Ishikawa (cell line): ENCODE data around the gene LRRC8D.

Source experiments
- FOXM1 ChIP-seq: IDR thresholded peaks from 2 replicates; pipeline ENCODE4 v1.6.1; 2012; ENCODE audit warnings: low read depth, borderline replicate concordance
- NFIC ChIP-seq: IDR thresholded peaks from 2 replicates; pipeline ENCODE4 v1.6.1; 2012
- TF ChIP-seq, protein P1 (sequence below): IDR thresholded peaks from 2 replicates; pipeline ENCODE4 v1.6.1; 2012

DNA sequence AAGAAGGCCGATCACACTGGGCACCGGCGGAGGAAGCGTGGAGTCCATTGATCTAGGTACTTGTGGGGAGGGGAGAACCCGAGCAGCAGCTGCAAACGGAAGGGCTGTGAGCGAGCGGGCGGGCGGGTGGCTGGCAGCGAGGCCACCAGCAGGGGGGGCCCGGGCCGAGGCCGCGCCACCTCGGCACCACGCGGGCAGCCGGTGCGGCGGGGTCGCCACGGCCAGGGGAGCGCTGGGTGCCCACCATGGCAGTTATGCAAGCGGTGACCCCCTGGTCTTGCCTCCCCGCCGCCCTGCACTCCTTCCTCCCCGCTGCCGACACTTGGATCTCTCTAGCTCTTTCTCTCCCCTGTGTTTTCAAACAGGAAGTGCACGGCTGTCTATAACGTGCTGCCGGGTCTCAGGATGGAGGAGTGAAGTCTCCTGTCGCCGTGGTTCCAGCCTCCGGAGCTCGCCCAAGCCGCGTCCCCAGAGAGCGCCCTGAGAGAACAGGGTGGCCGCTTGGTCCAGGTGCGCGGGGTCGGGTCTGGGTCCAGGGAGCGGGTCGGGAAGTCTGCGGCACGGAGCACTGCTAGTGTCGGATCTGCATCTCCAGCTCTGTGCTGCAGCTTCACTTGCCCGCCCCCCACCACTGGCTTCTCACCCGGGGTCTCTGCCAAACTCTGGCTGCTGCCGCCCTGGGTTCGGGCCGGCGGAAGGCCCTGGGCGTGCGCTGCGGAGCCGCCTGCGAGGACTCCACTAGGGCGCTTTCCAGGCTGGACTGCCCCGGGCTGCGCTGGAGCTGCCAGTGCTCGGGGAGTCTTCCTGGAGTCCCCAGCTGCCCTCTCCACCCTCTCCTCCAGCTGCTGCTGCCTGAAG lies 22.7 kb downstream of the LRRC8D start:
- TF ChIP-seq NFIC (no peak), FOXM1 (no peak)
- TF ChIP-seq, protein P1, sequence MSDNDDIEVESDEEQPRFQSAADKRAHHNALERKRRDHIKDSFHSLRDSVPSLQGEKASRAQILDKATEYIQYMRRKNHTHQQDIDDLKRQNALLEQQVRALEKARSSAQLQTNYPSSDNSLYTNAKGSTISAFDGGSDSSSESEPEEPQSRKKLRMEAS, result no peak
